ENCODE results near the gene KATNAL1.

KATNAL1 gene

GRCh38 chr13:30321256-30321655, 13.9 kb upstream of the KATNAL1 start:
- TF ChIP-seq, protein P1, sequence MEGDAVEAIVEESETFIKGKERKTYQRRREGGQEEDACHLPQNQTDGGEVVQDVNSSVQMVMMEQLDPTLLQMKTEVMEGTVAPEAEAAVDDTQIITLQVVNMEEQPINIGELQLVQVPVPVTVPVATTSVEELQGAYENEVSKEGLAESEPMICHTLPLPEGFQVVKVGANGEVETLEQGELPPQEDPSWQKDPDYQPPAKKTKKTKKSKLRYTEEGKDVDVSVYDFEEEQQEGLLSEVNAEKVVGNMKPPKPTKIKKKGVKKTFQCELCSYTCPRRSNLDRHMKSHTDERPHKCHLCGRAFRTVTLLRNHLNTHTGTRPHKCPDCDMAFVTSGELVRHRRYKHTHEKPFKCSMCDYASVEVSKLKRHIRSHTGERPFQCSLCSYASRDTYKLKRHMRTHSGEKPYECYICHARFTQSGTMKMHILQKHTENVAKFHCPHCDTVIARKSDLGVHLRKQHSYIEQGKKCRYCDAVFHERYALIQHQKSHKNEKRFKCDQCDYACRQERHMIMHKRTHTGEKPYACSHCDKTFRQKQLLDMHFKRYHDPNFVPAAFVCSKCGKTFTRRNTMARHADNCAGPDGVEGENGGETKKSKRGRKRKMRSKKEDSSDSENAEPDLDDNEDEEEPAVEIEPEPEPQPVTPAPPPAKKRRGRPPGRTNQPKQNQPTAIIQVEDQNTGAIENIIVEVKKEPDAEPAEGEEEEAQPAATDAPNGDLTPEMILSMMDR (IDR thresholded peaks at IDR 0.05; ENCODE audit: borderline replicate concordance, control extremely low read depth, extremely low read depth, insufficient read depth, missing control alignments), result no peak
- no peak for DNase-seq (ENCODE audit: low spot score)
- in situ Hi-C loops (cut with MboI; ENCODE audit: low sequenced_read_pairs, unreplicated experiment), result no loop called here

GRCh38 chr13:30319655-30320054, 12.3 kb upstream of the KATNAL1 start:
- no peak for DNase-seq (ENCODE audit: low spot score)
- in situ Hi-C loops (cut with MboI; ENCODE audit: low sequenced_read_pairs, unreplicated experiment), result no loop called here

GRCh38 chr13:30319130-30319529, 11.8 kb upstream of the KATNAL1 start:
- TF ChIP-seq, protein P1 (IDR thresholded peaks at IDR 0.05; ENCODE audit: borderline replicate concordance, control extremely low read depth, extremely low read depth, insufficient read depth, missing control alignments), result no peak
- in situ Hi-C loops (cut with MboI; ENCODE audit: low sequenced_read_pairs, unreplicated experiment), result no loop called here
- DNase-seq (ENCODE audit: low spot score), result no peak

More at GRCh38 chr13:30319655-30320054, 12.3 kb upstream of the KATNAL1 start:
- TF ChIP-seq, protein P1 (IDR thresholded peaks at IDR 0.05; ENCODE audit: borderline replicate concordance, control extremely low read depth, extremely low read depth, insufficient read depth, missing control alignments), result no peak

DNA sequence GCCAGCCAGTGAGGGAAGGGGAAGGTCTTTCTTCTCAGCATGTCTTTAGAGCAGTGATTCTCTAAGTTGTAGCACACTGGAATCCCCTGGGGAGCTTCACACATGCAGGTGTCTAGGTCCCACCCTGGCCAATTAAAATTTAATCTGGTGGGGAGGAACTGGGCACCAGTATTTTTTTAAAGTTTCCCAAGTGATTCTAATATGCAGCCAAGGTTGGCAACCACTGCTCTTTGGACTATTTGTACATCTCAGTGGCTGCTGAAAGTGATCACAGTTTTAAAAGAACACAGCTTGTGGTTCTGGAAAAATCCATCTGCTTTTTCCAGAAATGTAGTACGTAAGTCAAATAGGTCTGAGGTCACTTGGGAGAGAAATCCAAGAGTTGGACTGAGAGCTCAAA, 10.7 kb upstream of the KATNAL1 start:
- TF ChIP-seq, protein P1 (IDR thresholded peaks at IDR 0.05; ENCODE audit: borderline replicate concordance, control extremely low read depth, extremely low read depth, insufficient read depth, missing control alignments), result no peak
- no peak for DNase-seq (ENCODE audit: low spot score)
- in situ Hi-C loops (cut with MboI; ENCODE audit: low sequenced_read_pairs, unreplicated experiment), result no loop called here

DNA sequence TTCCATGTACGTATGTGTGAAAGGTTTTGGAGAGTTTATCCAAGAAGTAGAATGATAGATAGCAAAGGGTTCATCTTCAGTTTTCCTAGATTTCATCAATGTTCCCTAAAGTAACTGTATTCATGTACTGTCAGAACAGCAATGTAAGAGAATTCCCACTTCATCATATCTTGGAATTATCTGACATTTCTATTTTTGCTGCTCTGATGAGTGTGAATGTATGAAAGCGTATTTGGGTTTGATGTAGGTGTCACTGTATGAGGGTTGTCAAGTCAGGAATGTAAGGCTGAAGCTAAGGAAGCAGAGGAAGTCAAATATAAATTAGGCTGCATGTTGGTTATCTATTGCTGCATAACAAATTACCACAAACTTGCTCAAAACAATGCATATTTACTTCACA, 7.2 kb upstream of the KATNAL1 start:
- TF ChIP-seq, protein P1 (IDR thresholded peaks at IDR 0.05; ENCODE audit: borderline replicate concordance, control extremely low read depth, extremely low read depth, insufficient read depth, missing control alignments), result no peak
- in situ Hi-C loops (cut with MboI; ENCODE audit: low sequenced_read_pairs, unreplicated experiment), result no loop called here
- no peak for DNase-seq (ENCODE audit: low spot score)

DNA sequence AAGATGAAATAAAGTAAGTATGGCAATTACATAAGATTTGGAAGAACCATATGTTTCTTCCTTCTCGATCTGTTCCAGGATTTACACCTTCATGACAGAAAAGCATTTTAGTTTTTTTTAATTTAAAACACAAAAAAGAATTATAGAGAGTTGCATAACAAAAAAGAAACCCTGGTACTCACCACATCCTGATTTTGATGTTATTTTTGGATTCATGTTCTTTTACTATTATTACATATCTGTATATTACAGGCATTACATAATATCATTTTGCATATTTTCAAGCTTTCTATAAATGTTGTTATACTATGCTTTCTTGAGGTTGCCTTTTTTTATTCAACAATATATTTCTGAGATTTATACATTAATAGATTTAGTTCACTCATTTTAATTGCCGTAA, 6.7 kb upstream of the KATNAL1 start:
- in situ Hi-C loops (cut with MboI; ENCODE audit: low sequenced_read_pairs, unreplicated experiment), result no loop called here
- TF ChIP-seq, protein P1 (IDR thresholded peaks at IDR 0.05; ENCODE audit: borderline replicate concordance, control extremely low read depth, extremely low read depth, insufficient read depth, missing control alignments), result no peak
- DNase-seq (ENCODE audit: low spot score), result no peak

GRCh38 chr13:30313311-30313710, 6.0 kb upstream of the KATNAL1 start:
- no peak for DNase-seq (ENCODE audit: low spot score)
- TF ChIP-seq, protein P1 (IDR thresholded peaks at IDR 0.05; ENCODE audit: borderline replicate concordance, control extremely low read depth, extremely low read depth, insufficient read depth, missing control alignments), result no peak
- in situ Hi-C loops (cut with MboI; ENCODE audit: low sequenced_read_pairs, unreplicated experiment), result no loop called here

Measured in GM13976 (cell line).